ENCODE data around the gene RAB5B.

RAB5B gene

GRCh38 chr12:55933799-55934742, 39.8 kb upstream of the RAB5B start:
- no peak for DNase-seq (ENCODE audit: low spot score)
- in situ Hi-C loops (cut with MboI; ENCODE audit: low sequenced_read_pairs, unreplicated experiment), result no loop called here
- no peak for TF ChIP-seq CTCF (IDR thresholded peaks at IDR 0.05; ENCODE audit: borderline replicate concordance, control extremely low read depth, extremely low read depth, insufficient read depth, missing control alignments)

- in situ Hi-C loops (cut with MboI; ENCODE audit: low sequenced_read_pairs, unreplicated experiment), result no loop called here
- DNase-seq (ENCODE audit: low spot score), result no peak
- no peak for TF ChIP-seq CTCF (IDR thresholded peaks at IDR 0.05; ENCODE audit: borderline replicate concordance, control extremely low read depth, extremely low read depth, insufficient read depth, missing control alignments)
Observed at GRCh38 chr12:55934773-55935172, 39.1 kb upstream of the RAB5B start.

GRCh38 chr12:55935738-55936151, 38.1 kb upstream of the RAB5B start:
- in situ Hi-C loops (cut with MboI; ENCODE audit: low sequenced_read_pairs, unreplicated experiment), result no loop called here
- DNase-seq (ENCODE audit: low spot score), result no peak
- no peak for TF ChIP-seq CTCF (IDR thresholded peaks at IDR 0.05; ENCODE audit: borderline replicate concordance, control extremely low read depth, extremely low read depth, insufficient read depth, missing control alignments)

GRCh38 chr12:55937981-55938380, 35.9 kb upstream of the RAB5B start:
- no peak for DNase-seq (ENCODE audit: low spot score)
- in situ Hi-C loops (cut with MboI; ENCODE audit: low sequenced_read_pairs, unreplicated experiment), result no loop called here
- no peak for TF ChIP-seq CTCF (IDR thresholded peaks at IDR 0.05; ENCODE audit: borderline replicate concordance, control extremely low read depth, extremely low read depth, insufficient read depth, missing control alignments)

- no peak for DNase-seq (ENCODE audit: low spot score)
- no peak for TF ChIP-seq CTCF (IDR thresholded peaks at IDR 0.05; ENCODE audit: borderline replicate concordance, control extremely low read depth, extremely low read depth, insufficient read depth, missing control alignments)
- in situ Hi-C loops (cut with MboI; ENCODE audit: low sequenced_read_pairs, unreplicated experiment), result no loop called here
Observed at GRCh38 chr12:55938826-55939501, 34.9 kb upstream of the RAB5B start.

- TF ChIP-seq CTCF (IDR thresholded peaks at IDR 0.05; ENCODE audit: borderline replicate concordance, control extremely low read depth, extremely low read depth, insufficient read depth, missing control alignments), result peak; percentile 87
- in situ Hi-C loops (cut with MboI; ENCODE audit: low sequenced_read_pairs, unreplicated experiment), result loop anchor here (10.0 kb wide), 1 partner anchor 205 kb away; no protein-coding TSS in a partner anchor
- DNase-seq (ENCODE audit: low spot score), result peak; percentile 86
Observed at GRCh38 chr12:55940065-55940732, 33.7 kb upstream of the RAB5B start.
